HUES6 (cell line): ENCODE results near the gene KRTAP15-1.

ENCODE experiments used
- H3K27ac ChIP-seq: 2 replicates; pipeline ENCODE4 v1.7.0; 2013; ENCODE audit warnings: low read depth, mild to moderate bottlenecking, low read length, inconsistent platforms
- H3K27me3 ChIP-seq: 2 replicates; pipeline ENCODE4 v1.6.1; 2013; ENCODE audit warnings: low read length; ENCODE audit not compliant: control insufficient read depth, insufficient read depth
- H3K36me3 ChIP-seq: 2 replicates; pipeline ENCODE4 v1.6.1; 2013; ENCODE audit warnings: low read length; ENCODE audit not compliant: control insufficient read depth, insufficient read depth
- H3K4me1 ChIP-seq: 2 replicates; pipeline ENCODE4 v1.6.1; 2013; ENCODE audit warnings: low read length; ENCODE audit not compliant: control insufficient read depth, insufficient read depth
- H3K4me3 ChIP-seq: 2 replicates; pipeline ENCODE4 v1.5.1; 2013; ENCODE audit warnings: low read depth, low read length
- H3K9ac ChIP-seq: one replicate; pipeline ENCODE4 v1.6.1; 2013; ENCODE audit warnings: mild to moderate bottlenecking, low read length
- H3K9me3 ChIP-seq: 2 replicates; pipeline ENCODE4 v1.6.1; 2013; ENCODE audit warnings: low read depth, low read length; ENCODE audit not compliant: control insufficient read depth, insufficient read depth

Gene KRTAP15-1

GRCh38 chr21:30439975-30440374, at the start of gene KRTAP15-1:
Gene KRTAP15-1 (plus strand): TSS chr21:30440275. CDS start chr21:30440328, 53 bp downstream.
- Histone ChIP-seq H3K9me3 (no peaks in the 10 kb centered on the region), H3K27me3 (no peaks in the 10 kb centered on the region), H3K4me3 (no peak within 1 kb of the TSS), H3K36me3 (no peaks in the 10 kb centered on the region), H3K4me1 (peaks cover 13% of the 10 kb centered on the region; the same call in 1 of the 2 replicates), H3K9ac (no peak within 1 kb of the TSS), H3K27ac (no peak within 1 kb of the TSS)

- H3K4me1 ChIP-seq, result no peaks in the 10 kb centered on the region
- H3K36me3 ChIP-seq, result no peaks in the 10 kb centered on the region
- H3K4me3 ChIP-seq, result no peak overlapping the region
- H3K27me3 ChIP-seq, result no peaks in the 10 kb centered on the region
- H3K9ac ChIP-seq, result no peak overlapping the region
- H3K9me3 ChIP-seq, result peaks cover 4% of the 10 kb centered on the region; the same call in 1 of the 2 replicates
- no peak overlapping the region for H3K27ac ChIP-seq
These were observed 48.5 kb upstream of the KRTAP15-1 start for GRCh38 chr21:30391492-30392025.

- Histone ChIP-seq H3K27ac (no peak within 1 kb of the TSS), H3K9ac (no peak within 1 kb of the TSS), H3K4me1 (no peaks in the 10 kb centered on the region), H3K9me3 (no peaks in the 10 kb centered on the region), H3K36me3 (no peaks in the 10 kb centered on the region), H3K4me3 (no peak within 1 kb of the TSS), H3K27me3 (no peaks in the 10 kb centered on the region)
These were observed 44.3 kb upstream of the KRTAP15-1 start, which contains the start of gene KRTAP13-1 for GRCh38 chr21:30395731-30396130. Gene KRTAP13-1 (plus strand): TSS chr21:30396031. CDS start chr21:30396087, 56 bp downstream.

- Histone ChIP-seq H3K9me3 (no peaks in the 10 kb centered on the region), H3K36me3 (no peaks in the 10 kb centered on the region), H3K4me1 (no peaks in the 10 kb centered on the region), H3K27me3 (no peaks in the 10 kb centered on the region), H3K27ac (no peak overlapping the region), H3K9ac (no peak overlapping the region), H3K4me3 (peak overlapping the region; percentile 33)
These were observed 31.1 kb upstream of the KRTAP15-1 start for GRCh38 chr21:30408782-30409494.

GRCh38 chr21:30415993-30416392, 24.1 kb upstream of the KRTAP15-1 start:
- no peak overlapping the region for H3K9ac ChIP-seq

GRCh38 chr21:30425826-30426225, 14.2 kb upstream of the KRTAP15-1 start, which contains the start of gene KRTAP13-3:
Gene KRTAP13-3 (minus strand): TSS chr21:30425926. CDS start chr21:30425912, 14 bp downstream.
- H3K9me3 ChIP-seq, result 0 out of 2 replicates have a peak, but pooled peaks cover 9% of the 10 kb centered on the region
- H3K27ac ChIP-seq, result no peak within 1 kb of the TSS
- H3K4me1 ChIP-seq, result peaks cover 9% of the 10 kb centered on the region
- no peak within 1 kb of the TSS for H3K9ac ChIP-seq
- H3K36me3 ChIP-seq, result no peaks in the 10 kb centered on the region
- no peak within 1 kb of the TSS for H3K4me3 ChIP-seq
- no peaks in the 10 kb centered on the region for H3K27me3 ChIP-seq

More at GRCh38 chr21:30415993-30416392, 24.1 kb upstream of the KRTAP15-1 start:
- no peak overlapping the region for H3K4me3 ChIP-seq
- H3K27me3 ChIP-seq, result no peaks in the 10 kb centered on the region
- no peaks in the 10 kb centered on the region for H3K36me3 ChIP-seq
- no peak overlapping the region for H3K27ac ChIP-seq
- H3K4me1 ChIP-seq, result no peaks in the 10 kb centered on the region
- peaks cover 17% of the 10 kb centered on the region for H3K9me3 ChIP-seq

- Histone ChIP-seq H3K36me3 (no peaks in the 10 kb centered on the region), H3K9ac (no peak overlapping the region), H3K27me3 (no peaks in the 10 kb centered on the region), H3K9me3 (0 out of 2 replicates have a peak, but pooled peaks cover 9% of the 10 kb centered on the region), H3K4me1 (peaks cover 9% of the 10 kb centered on the region), H3K4me3 (no peak overlapping the region), H3K27ac (no peak overlapping the region)
These were observed 13.3 kb upstream of the KRTAP15-1 start for GRCh38 chr21:30426731-30427130.

GRCh38 chr21:30430170-30430655, 9.9 kb upstream of the KRTAP15-1 start, which contains the start of gene KRTAP13-4:
Gene KRTAP13-4 (plus strand): TSS chr21:30430220. CDS start chr21:30430276, 56 bp downstream.
- H3K36me3 ChIP-seq, result no peaks in the 10 kb centered on the region
- H3K4me1 ChIP-seq, result peaks cover 9% of the 10 kb centered on the region
- no peaks in the 10 kb centered on the region for H3K27me3 ChIP-seq
- no peaks in the 10 kb centered on the region for H3K9me3 ChIP-seq
- H3K4me3 ChIP-seq, result no peak within 1 kb of the TSS
- H3K9ac ChIP-seq, result no peak within 1 kb of the TSS
- H3K27ac ChIP-seq, result no peak within 1 kb of the TSS

- no peaks in the 10 kb centered on the region for H3K36me3 ChIP-seq
- no peak overlapping the region for H3K27ac ChIP-seq
- H3K4me1 ChIP-seq, result no peaks in the 10 kb centered on the region
- no peak overlapping the region for H3K4me3 ChIP-seq
- no peak overlapping the region for H3K9ac ChIP-seq
- no peaks in the 10 kb centered on the region for H3K9me3 ChIP-seq
- no peaks in the 10 kb centered on the region for H3K27me3 ChIP-seq
These were observed 5.9 kb upstream of the KRTAP15-1 start for GRCh38 chr21:30434033-30434631.

GRCh38 chr21:30437010-30437565, 3.0 kb upstream of the KRTAP15-1 start:
- no peaks in the 10 kb centered on the region for H3K27me3 ChIP-seq

More at GRCh38 chr21:30437010-30437565, 3.0 kb upstream of the KRTAP15-1 start:
- Histone ChIP-seq H3K27ac (no peak overlapping the region), H3K36me3 (no peaks in the 10 kb centered on the region), H3K9ac (no peak overlapping the region), H3K4me3 (no peak overlapping the region), H3K4me1 (no peaks in the 10 kb centered on the region), H3K9me3 (no peaks in the 10 kb centered on the region)
